MM.1S (cell line): ENCODE results near the gene KANK2.

Source experiments
- DNase-seq: peaks from one replicate; pipeline ENCODE4 v3.0.0-alpha.2; 2015
- H2AFZ ChIP-seq: fragments of 300-600 bp; sonication (generic); 2 replicates; pipeline ENCODE4 v1.6.0; 2016; ENCODE audit warnings: antibody characterized with exemption, low read length
- H3F3A ChIP-seq: fragments of 300-600 bp; sonication (generic); 2 replicates; pipeline ENCODE4 v1.6.1; 2016; ENCODE audit warnings: mild to moderate bottlenecking, antibody characterized with exemption, low read length, moderate library complexity, mixed read lengths; ENCODE audit not compliant: insufficient read depth
- H3K27ac ChIP-seq: fragments of 300-600 bp; sonication (generic); 2 replicates; pipeline ENCODE4 v1.5.1; 2016; ENCODE audit warnings: mild to moderate bottlenecking, low read length
- H3K27me3 ChIP-seq: fragments of 300-600 bp; sonication (generic); replicated peaks from 2 replicates; pipeline ENCODE4 v1.6.0; 2016; ENCODE audit warnings: low read length; ENCODE audit not compliant: insufficient read depth
- H3K36me3 ChIP-seq: fragments of 300-600 bp; sonication (generic); replicated peaks from 2 replicates; pipeline ENCODE4 v1.6.1; 2016; ENCODE audit warnings: mild to moderate bottlenecking, low read length, mixed read lengths; ENCODE audit not compliant: insufficient read depth
- H3K4me1 ChIP-seq: fragments of 300-600 bp; sonication (generic); 2 replicates; pipeline ENCODE4 v1.6.1; 2016; ENCODE audit warnings: low read length, mixed read lengths
- H3K4me2 ChIP-seq: fragments of 300-600 bp; sonication (generic); 2 replicates; pipeline ENCODE4 v1.6.0; 2016; ENCODE audit warnings: low read depth, low read length
- H3K4me3 ChIP-seq: fragments of 300-600 bp; sonication (generic); 2 replicates; pipeline ENCODE4 v1.5.1; 2016; ENCODE audit warnings: low read length, mixed read lengths
- H3K79me2 ChIP-seq: fragments of 300-600 bp; sonication (generic); 2 replicates; pipeline ENCODE4 v1.6.1; 2016; ENCODE audit warnings: mixed run types, low read length, mixed read lengths
- H3K9ac ChIP-seq: fragments of 300-600 bp; sonication (generic); 2 replicates; pipeline ENCODE4 v1.6.1; 2016; ENCODE audit warnings: low read length, mixed read lengths
- H3K9me2 ChIP-seq: fragments of 300-600 bp; sonication (generic); replicated peaks from 2 replicates; pipeline ENCODE4 v1.6.1; 2016; ENCODE audit warnings: mild to moderate bottlenecking, low read length, mixed read lengths; ENCODE audit not compliant: insufficient read depth
- H3K9me3 ChIP-seq: fragments of 300-600 bp; sonication (generic); replicated peaks from 2 replicates; pipeline ENCODE4 v1.6.1; 2016; ENCODE audit warnings: mild to moderate bottlenecking, low read length, mixed read lengths; ENCODE audit not compliant: insufficient read depth
- H4K20me1 ChIP-seq: fragments of 300-600 bp; sonication (generic); 2 replicates; pipeline ENCODE4 v1.6.1; 2016; ENCODE audit warnings: mild to moderate bottlenecking, low read length, moderate library complexity, mixed read lengths; ENCODE audit not compliant: insufficient read depth
- EZH2 ChIP-seq: fragments of 300-600 bp; sonication (generic); optimal IDR thresholded peaks from 2 replicates; pipeline ENCODE3; 2017; ENCODE audit warnings: low read depth, mild to moderate bottlenecking, antibody characterized with exemption, low read length, mixed read lengths
- EZH2phosphoT487 ChIP-seq: fragments of 300-600 bp; sonication (generic); IDR thresholded peaks from 2 replicates; pipeline ENCODE4 v1.6.1; 2018; ENCODE audit warnings: antibody characterized with exemption, low read length
- TF ChIP-seq, protein P1 (sequence below): fragments of 300-600 bp; sonication (generic); IDR thresholded peaks from 2 replicates; pipeline ENCODE4 v1.5.1; 2016; ENCODE audit warnings: antibody characterized with exemption, low read length, mixed read lengths

The KANK2 gene

DNA sequence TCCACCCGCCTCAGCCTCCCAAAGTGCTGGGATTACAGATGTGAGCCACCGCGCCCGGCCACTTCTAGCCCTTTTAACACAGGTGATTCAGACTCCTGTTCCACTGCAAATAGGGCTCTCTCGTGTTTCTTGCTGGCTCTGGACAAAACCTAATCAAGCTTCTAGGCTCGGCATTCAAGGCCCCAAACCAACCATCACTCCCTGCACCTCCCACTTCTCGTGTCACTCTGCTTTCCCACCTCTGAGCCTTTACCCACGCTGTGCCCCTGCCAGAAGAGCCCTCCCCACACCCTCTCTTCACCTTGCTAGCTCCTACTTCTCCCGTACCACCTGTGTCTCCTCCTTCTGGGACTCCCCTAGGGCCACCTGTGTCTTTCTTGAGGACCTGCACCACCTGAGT is 19.8 kb downstream of the KANK2 start:
- no peak overlapping the region for H2AFZ ChIP-seq
- no peaks in the 10 kb centered on the region for H3K9me3 ChIP-seq
- no peak overlapping the region for H3K4me3 ChIP-seq
- no peaks in the 10 kb centered on the region for H3K36me3 ChIP-seq
- no peaks in the 10 kb centered on the region for H3K9me2 ChIP-seq
- no peaks in the 10 kb centered on the region for H3K79me2 ChIP-seq
- no peak overlapping the region for H3K4me2 ChIP-seq
- no peaks in the 10 kb centered on the region for H3K27me3 ChIP-seq
- peaks cover 8% of the 10 kb centered on the region; the same call in 1 of the 2 replicates for H3F3A ChIP-seq
- H3K9ac ChIP-seq = no peak overlapping the region
- no peaks in the 10 kb centered on the region for H4K20me1 ChIP-seq
- no peak for DNase-seq
- no peak for TF ChIP-seq EZH2phosphoT487
- TF ChIP-seq, protein P1, sequence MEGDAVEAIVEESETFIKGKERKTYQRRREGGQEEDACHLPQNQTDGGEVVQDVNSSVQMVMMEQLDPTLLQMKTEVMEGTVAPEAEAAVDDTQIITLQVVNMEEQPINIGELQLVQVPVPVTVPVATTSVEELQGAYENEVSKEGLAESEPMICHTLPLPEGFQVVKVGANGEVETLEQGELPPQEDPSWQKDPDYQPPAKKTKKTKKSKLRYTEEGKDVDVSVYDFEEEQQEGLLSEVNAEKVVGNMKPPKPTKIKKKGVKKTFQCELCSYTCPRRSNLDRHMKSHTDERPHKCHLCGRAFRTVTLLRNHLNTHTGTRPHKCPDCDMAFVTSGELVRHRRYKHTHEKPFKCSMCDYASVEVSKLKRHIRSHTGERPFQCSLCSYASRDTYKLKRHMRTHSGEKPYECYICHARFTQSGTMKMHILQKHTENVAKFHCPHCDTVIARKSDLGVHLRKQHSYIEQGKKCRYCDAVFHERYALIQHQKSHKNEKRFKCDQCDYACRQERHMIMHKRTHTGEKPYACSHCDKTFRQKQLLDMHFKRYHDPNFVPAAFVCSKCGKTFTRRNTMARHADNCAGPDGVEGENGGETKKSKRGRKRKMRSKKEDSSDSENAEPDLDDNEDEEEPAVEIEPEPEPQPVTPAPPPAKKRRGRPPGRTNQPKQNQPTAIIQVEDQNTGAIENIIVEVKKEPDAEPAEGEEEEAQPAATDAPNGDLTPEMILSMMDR = no peak
- TF ChIP-seq EZH2 = no peak
- H3K27ac ChIP-seq = no peak overlapping the region
- H3K4me1 ChIP-seq = peaks cover 10% of the 10 kb centered on the region; the same call in 1 of the 2 replicates

DNA sequence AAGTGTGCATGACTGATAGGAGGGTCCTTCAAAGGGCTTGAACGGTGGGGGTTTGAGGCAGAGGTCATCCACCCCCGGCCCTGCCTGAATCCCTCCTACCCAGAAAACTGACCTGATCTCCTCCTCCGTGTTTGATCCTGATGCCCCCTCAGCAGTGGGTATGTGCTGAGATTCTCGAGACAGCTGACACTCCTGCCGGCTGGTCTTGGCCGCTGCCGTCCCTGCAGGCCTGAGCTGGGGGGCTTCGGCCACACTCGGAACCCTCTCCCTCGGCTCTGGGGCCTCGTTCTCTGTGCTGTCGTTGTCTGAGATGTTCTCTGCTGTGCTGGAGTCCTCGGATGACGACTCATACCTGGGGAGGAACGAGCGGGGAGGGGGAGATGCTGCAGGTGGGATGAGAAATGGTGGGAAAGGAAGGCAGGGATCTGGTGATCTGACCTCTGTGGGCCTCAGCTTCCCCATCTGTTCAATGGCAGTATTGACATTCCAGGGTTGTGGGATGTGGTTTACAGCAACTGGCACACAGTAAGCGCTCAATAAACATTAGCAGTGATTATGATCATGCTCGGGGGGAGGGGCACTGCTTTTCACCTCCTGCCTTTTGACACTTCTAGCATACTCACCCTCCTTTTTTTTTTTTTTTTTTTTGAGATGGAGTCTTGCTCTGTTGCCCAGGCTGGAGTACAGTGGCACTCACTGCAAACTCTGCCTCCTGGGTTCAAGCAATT is 20.7 kb downstream of the KANK2 start:
- DNase-seq = no peak
- H3F3A ChIP-seq = peaks cover 8% of the 10 kb centered on the region; the same call in 1 of the 2 replicates
- H3K27me3 ChIP-seq = no peaks in the 10 kb centered on the region
- no peak overlapping the region for H3K9ac ChIP-seq
- H3K79me2 ChIP-seq = no peaks in the 10 kb centered on the region
- no peaks in the 10 kb centered on the region for H3K36me3 ChIP-seq
- no peak overlapping the region for H3K4me3 ChIP-seq
- TF ChIP-seq, protein P1 = no peak
- no peak for TF ChIP-seq EZH2phosphoT487
- no peak for TF ChIP-seq EZH2
- peaks cover 10% of the 10 kb centered on the region; the same call in 1 of the 2 replicates for H3K4me1 ChIP-seq
- H2AFZ ChIP-seq = no peak overlapping the region
- H4K20me1 ChIP-seq = no peaks in the 10 kb centered on the region
- no peak overlapping the region for H3K4me2 ChIP-seq
- H3K9me3 ChIP-seq = no peaks in the 10 kb centered on the region
- H3K27ac ChIP-seq = no peak overlapping the region
- H3K9me2 ChIP-seq = no peaks in the 10 kb centered on the region

DNA sequence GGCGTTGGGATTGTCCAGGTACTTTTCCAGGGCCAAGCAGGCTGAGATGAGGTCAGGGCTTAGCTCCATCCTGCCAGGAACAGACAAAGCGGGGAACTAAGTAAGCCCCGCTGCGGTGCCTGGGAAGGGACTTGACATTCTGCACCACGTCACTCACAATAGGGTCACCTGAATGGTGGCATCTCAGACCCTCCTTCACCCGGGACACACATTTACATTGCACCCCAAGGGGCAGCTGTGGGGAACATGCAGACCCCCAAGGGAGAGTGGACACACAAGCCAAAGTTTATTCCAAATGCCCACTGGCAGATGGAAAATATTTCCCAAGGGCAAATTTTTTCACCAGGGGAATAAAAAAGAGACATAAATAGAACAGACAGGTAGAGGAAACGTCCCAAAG is 21.4 kb downstream of the KANK2 start:
- TF ChIP-seq EZH2phosphoT487 (no peak), EZH2 (no peak)
- TF ChIP-seq, protein P1 = no peak
- H4K20me1 ChIP-seq = no peaks in the 10 kb centered on the region
- H3K9me2 ChIP-seq = no peaks in the 10 kb centered on the region
- no peaks in the 10 kb centered on the region for H3K79me2 ChIP-seq
- no peak overlapping the region for H2AFZ ChIP-seq
- no peak for DNase-seq
- no peaks in the 10 kb centered on the region for H3K9me3 ChIP-seq
- H3K4me2 ChIP-seq = no peak overlapping the region
- H3K4me3 ChIP-seq = no peak overlapping the region
- no peaks in the 10 kb centered on the region for H3K36me3 ChIP-seq
- H3K27ac ChIP-seq = no peak overlapping the region
- peaks cover 8% of the 10 kb centered on the region; the same call in 1 of the 2 replicates for H3F3A ChIP-seq
- no peaks in the 10 kb centered on the region for H3K27me3 ChIP-seq
- no peak overlapping the region for H3K9ac ChIP-seq
- peaks cover 10% of the 10 kb centered on the region; the same call in 1 of the 2 replicates for H3K4me1 ChIP-seq
